Stomach (tissue), 4 donors: ENCODE data around the gene ZNF620.

ENCODE experiments used
- CTCF ChIP-seq, 7 experiments: fragments of 450-650 bp in 4 of 7; fragments of 200-600 bp in 3 of 7; sonication (generic) in 3 of 7; IDR thresholded peaks; one replicate each; pipeline ENCODE4 v1.5.1; 2016 to 2019; ENCODE audit warnings: antibody characterized with exemption in 7 of 7, control low read depth in 2 of 7, mild to moderate bottlenecking in 1 of 7
- EP300 ChIP-seq: sonication (generic); formaldehyde crosslinking; IDR thresholded peaks from one replicate; pipeline ENCODE4 v1.6.1; 2017; ENCODE audit warnings: antibody characterized with exemption
- POLR2A ChIP-seq, 4 donors: fragments of 450-650 bp; IDR thresholded peaks; one replicate each; pipeline ENCODE4 v1.6.1; 2016; ENCODE audit warnings: antibody characterized with exemption in 4 of 4, control low read depth in 2 of 4, mild to moderate bottlenecking in 1 of 4, moderate library complexity in 1 of 4
- POLR2AphosphoS5 ChIP-seq, 3 donors: sonication (generic); formaldehyde crosslinking; IDR thresholded peaks; one replicate each; pipeline ENCODE4 v1.6.1; 2016; ENCODE audit warnings: antibody characterized with exemption in 3 of 3

- TF ChIP-seq CTCF (IDR thresholded peaks at IDR 0.05) (no peak), EP300 (no peak), POLR2A (IDR thresholded peaks at IDR 0.05) (no peak), POLR2AphosphoS5 (IDR thresholded peaks at IDR 0.05) (no peak)
These were observed 41.3 kb upstream of the ZNF620 start for GRCh38 chr3:40464339-40465110.
